SK-N-SH (cell line): ENCODE results near the gene SAMM50. TPM values are rescaled to one million over a fixed set of nuclear protein-coding genes. Genes with fewer than 3 reads are reported as not detected.

Experiments
- CTCF ChIA-PET: fragments of 300-600, 350-600 bp; formaldehyde crosslinking; extraction: SDS; loops from one replicate; lab custom pipeline; 2021; lab: Yijun Ruan, JAX
- POLR2A ChIA-PET: fragments of 350-600 bp; sonication (Branson Sonifier 250); formaldehyde crosslinking; extraction: SDS; loops from one replicate; lab custom pipeline; 2020; ENCODE audit warnings: antibody characterized with exemption, inconsistent platforms; lab: Yijun Ruan, JAX
- DNase-seq: peaks from one replicate; pipeline ENCODE4 v3.0.0; 2012
- H2AFZ ChIP-seq: fragments of 200-600 bp; sonication (generic); 2 replicates; pipeline ENCODE4 v1.8.1; 2016; ENCODE audit warnings: antibody characterized with exemption, mild to moderate bottlenecking, low read depth
- H3F3A ChIP-seq: fragments of 200-600 bp; sonication (generic); replicated peaks from 2 replicates; pipeline ENCODE3; 2016; ENCODE audit warnings: antibody characterized with exemption, mild to moderate bottlenecking; ENCODE audit not compliant: insufficient read depth
- H3K27ac ChIP-seq, 2 experiments: fragments of 200-500 bp in 1 of 2; fragments of 200-600 bp in 1 of 2; sonication (Bioruptor generic) in 1 of 2; sonication (generic), shearing (Covaris generic) in 1 of 2; 2 replicates each; pipeline versions ENCODE4 v1.5.1 to v1.6.1; 2014 to 2016; ENCODE audit warnings: low read depth in 2 of 2, inconsistent platforms in 1 of 2, low read length in 1 of 2, mild to moderate bottlenecking in 1 of 2, mixed read lengths in 1 of 2
- H3K27me3 ChIP-seq: fragments of 200-600 bp; sonication (generic), shearing (Covaris generic); 2 replicates; pipeline ENCODE4 v1.6.1; 2016; ENCODE audit warnings: mixed run types; ENCODE audit not compliant: insufficient read depth
- H3K36me3 ChIP-seq, 2 experiments: fragments of 200-500 bp in 1 of 2; fragments of 200-600 bp in 1 of 2; sonication (Bioruptor generic) in 1 of 2; sonication (generic) in 1 of 2; replicated peaks in 1 of 2; 2 replicates each; pipeline versions ENCODE3 to v1.5.1; 2014 to 2016; ENCODE audit warnings: low read length in 1 of 2, mild to moderate bottlenecking in 1 of 2; ENCODE audit not compliant: insufficient read depth in 2 of 2, control insufficient read depth in 1 of 2
- H3K4me1 ChIP-seq, 2 experiments: fragments of 200-500 bp in 1 of 2; fragments of 200-600 bp in 1 of 2; sonication (Bioruptor generic) in 1 of 2; sonication (generic), shearing (Covaris generic) in 1 of 2; 2 replicates each; pipeline versions ENCODE4 v1.5.1 to v1.6.1; 2014 to 2016; ENCODE audit warnings: low read depth in 1 of 2, low read length in 1 of 2, mixed run types in 1 of 2; ENCODE audit not compliant: insufficient read depth in 2 of 2, control insufficient read depth in 1 of 2
- H3K4me2 ChIP-seq: fragments of 200-600 bp; sonication (generic), shearing (Covaris generic); 2 replicates; pipeline ENCODE4 v1.6.1; 2017; ENCODE audit warnings: mixed run types
- H3K4me3 ChIP-seq, 2 experiments: fragments of 200-500 bp in 1 of 2; fragments of 200-600 bp in 1 of 2; sonication (Bioruptor generic) in 1 of 2; sonication (generic), shearing (Covaris generic) in 1 of 2; 2 replicates each; pipeline versions ENCODE4 v1.5.1 to v1.8.1; 2014 to 2016; ENCODE audit warnings: low read depth in 2 of 2, inconsistent platforms in 1 of 2, low read length in 1 of 2, mild to moderate bottlenecking in 1 of 2, mixed read lengths in 1 of 2, moderate library complexity in 1 of 2
- H3K79me2 ChIP-seq: fragments of 200-600 bp; sonication (generic); 2 replicates; pipeline ENCODE4 v1.8.1; 2017; ENCODE audit warnings: mild to moderate bottlenecking; ENCODE audit not compliant: insufficient read depth
- H3K9ac ChIP-seq: fragments of 200-600 bp; sonication (generic); 2 replicates; pipeline ENCODE4 v1.6.1; 2017; ENCODE audit warnings: mixed run types
- H3K9me2 ChIP-seq: fragments of 200-600 bp; sonication (generic); 2 replicates; pipeline ENCODE4 v1.6.1; 2017; ENCODE audit warnings: mixed run types
- H3K9me3 ChIP-seq: fragments of 200-600 bp; sonication (generic); 2 replicates; pipeline ENCODE4 v1.6.1; 2017; ENCODE audit warnings: mixed run types, mild to moderate bottlenecking, moderate library complexity
- H4K20me1 ChIP-seq: fragments of 200-600 bp; sonication (generic); 2 replicates; pipeline ENCODE4 v1.6.1; 2017; ENCODE audit warnings: mild to moderate bottlenecking, mixed run types; ENCODE audit not compliant: insufficient read depth
- EP300 ChIP-seq, 2 experiments: IDR thresholded peaks; 2 replicates each; pipeline versions ENCODE4 v1.4.0 to v1.6.1; 2012; ENCODE audit warnings: borderline replicate concordance in 1 of 2, low read depth in 1 of 2, low read length in 1 of 2
- EZH2phosphoT487 ChIP-seq: fragments of 200-600 bp; sonication (generic); IDR thresholded peaks from 2 replicates; pipeline ENCODE4 v1.6.1; 2017; ENCODE audit warnings: low read depth, mixed run types, mild to moderate bottlenecking, antibody characterized with exemption, moderate library complexity, borderline replicate concordance
- FOSL2 ChIP-seq: IDR thresholded peaks from 2 replicates; pipeline ENCODE4 v1.4.0; 2012; ENCODE audit warnings: low read depth, mild to moderate bottlenecking, moderate library complexity, borderline replicate concordance
- FOXM1 ChIP-seq: IDR thresholded peaks from 2 replicates; pipeline ENCODE4 v1.4.0; 2012; ENCODE audit warnings: low read depth, mild to moderate bottlenecking
- GATA2 ChIP-seq: sonication (generic); formaldehyde crosslinking; IDR thresholded peaks from 2 replicates; pipeline ENCODE4 v1.5.0; 2020; ENCODE audit warnings: mild to moderate bottlenecking, missing genetic modification reagents
- NFIC ChIP-seq: IDR thresholded peaks from 2 replicates; pipeline ENCODE4 v1.4.0; 2012; ENCODE audit warnings: borderline replicate concordance
- NRF1 ChIP-seq: IDR thresholded peaks from 2 replicates; pipeline ENCODE4 v1.6.1; 2012; ENCODE audit warnings: low read depth, mild to moderate bottlenecking, low read length
- POLR2AphosphoS5 ChIP-seq: IDR thresholded peaks from 2 replicates; pipeline ENCODE4 v1.6.1; 2012; ENCODE audit warnings: low read depth, low read length
- RAD21 ChIP-seq: IDR thresholded peaks from 2 replicates; pipeline ENCODE4 v1.6.1; 2012; ENCODE audit warnings: mild to moderate bottlenecking, low read length
- RCOR1 ChIP-seq: fragments of 150-350 bp; IDR thresholded peaks from 2 replicates; pipeline ENCODE4 v1.6.1; 2017; ENCODE audit warnings: antibody characterized with exemption, low read length
- RFX5 ChIP-seq: IDR thresholded peaks from 2 replicates; pipeline ENCODE4 v1.6.1; 2012; ENCODE audit warnings: mild to moderate bottlenecking, improper control_type of control experiment, low read length
- YY1 ChIP-seq: IDR thresholded peaks from 2 replicates; pipeline ENCODE4 v1.4.0; 2012; ENCODE audit warnings: low read depth, mild to moderate bottlenecking
- WGBS: methylation state at CpG from one replicate; pipeline ENCODE4 v1.1.6; 2017; ENCODE audit warnings: low lambda C conversion rate; 5-methylcytosine and 5-hydroxymethylcytosine counted together
- polyA plus RNA-seq, 3 experiments: library from polyadenylated mRNA; depleted of rRNA; stranded (reverse); fragments of >200 nt; gene quantifications; 2 replicates each; pipeline ENCODE4 v1.2.3, GENCODE V29; 2012
- TF ChIP-seq, protein P1 (sequence below): IDR thresholded peaks from 2 replicates; pipeline ENCODE4 v1.4.0; 2012; ENCODE audit warnings: low read depth
- TF ChIP-seq, protein P2 (sequence below): fragments of 200-600 bp; sonication (generic); IDR thresholded peaks from 2 replicates; pipeline ENCODE4 v1.6.1; 2017; ENCODE audit warnings: antibody characterized with exemption, mild to moderate bottlenecking, moderate library complexity
- TF ChIP-seq, protein P3 (sequence below): IDR thresholded peaks from 2 replicates; pipeline ENCODE4 v1.4.0; 2012; ENCODE audit warnings: low read depth, borderline replicate concordance
- TF ChIP-seq, protein P4 (sequence below): fragments of 150-350 bp; IDR thresholded peaks from 2 replicates; pipeline ENCODE4 v1.6.1; 2016; ENCODE audit warnings: mild to moderate bottlenecking, low read depth, low read length
- TF ChIP-seq, protein P5 (sequence below): IDR thresholded peaks from 2 replicates; pipeline ENCODE4 v1.6.1; 2012; ENCODE audit warnings: mild to moderate bottlenecking, low read depth, low read length, moderate library complexity
- TF ChIP-seq, protein P6 (sequence below): IDR thresholded peaks from 2 replicates; pipeline ENCODE4; 2012

Gene SAMM50
- polyA plus RNA-seq, 1 of the 3 experiments (the other 2 are of a cell fraction) = 49.6 TPM

DNA sequence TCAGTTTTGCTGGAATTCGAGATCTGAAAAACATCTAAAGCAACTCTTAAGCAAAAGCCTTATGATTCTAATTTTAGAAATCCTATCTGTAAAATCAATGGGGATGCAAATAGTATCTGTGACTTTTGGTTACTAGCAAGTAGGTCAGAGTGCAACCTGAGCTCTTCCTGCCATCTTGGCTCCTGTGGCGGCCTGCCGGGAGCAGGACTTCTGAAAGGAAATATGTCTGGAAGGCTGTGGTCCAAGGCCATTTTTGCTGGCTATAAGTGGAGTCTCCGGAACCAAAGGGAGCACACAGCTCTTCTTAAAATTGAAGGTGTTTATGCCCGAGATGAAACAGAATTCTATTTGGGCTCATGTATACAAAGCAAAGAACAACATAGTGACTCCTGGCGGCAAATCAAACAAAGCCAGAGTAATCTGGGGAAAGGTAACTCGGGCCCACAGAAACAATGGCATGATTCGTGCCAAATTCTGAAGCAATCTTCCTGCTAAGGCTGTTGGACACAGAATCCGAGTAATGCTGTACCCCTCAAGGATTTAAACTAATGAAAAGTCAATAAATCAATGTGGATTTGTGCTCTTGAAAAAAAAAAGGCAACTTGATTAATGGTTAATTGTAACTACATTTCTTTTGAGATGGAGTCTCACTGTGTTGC, 1.7 kb downstream of the SAMM50 start:
- peaks cover 61% of the 10 kb centered on the region for H3K79me2 ChIP-seq
- no peaks in the 10 kb centered on the region for H3K9me2 ChIP-seq
- peaks cover 15% of the 10 kb centered on the region; the same call in 1 of the 2 replicates for H4K20me1 ChIP-seq
- peak overlapping the region; percentile 96 for H3K4me2 ChIP-seq
- peaks cover 19% of the 10 kb centered on the region for H3F3A ChIP-seq
- H3K4me1 ChIP-seq = peaks cover 8 to 17% of the 10 kb centered on the region in 2 experiments; a peak in 3 of 4 replicates
- H3K36me3 ChIP-seq = peaks cover 0 to 6% of the 10 kb centered on the region in 2 experiments
- ChIA-PET CTCF (interaction anchor here (0.7 to 1.4 kb wide), 2 partner anchors 36 to 125 kb away, joined by 3 read pairs; no protein-coding TSS in a partner anchor), POLR2A (no interaction called here)
- no peaks in the 10 kb centered on the region for H3K27me3 ChIP-seq
- TF ChIP-seq, protein P1, sequence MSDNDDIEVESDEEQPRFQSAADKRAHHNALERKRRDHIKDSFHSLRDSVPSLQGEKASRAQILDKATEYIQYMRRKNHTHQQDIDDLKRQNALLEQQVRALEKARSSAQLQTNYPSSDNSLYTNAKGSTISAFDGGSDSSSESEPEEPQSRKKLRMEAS = no peak
- no peak for TF ChIP-seq RCOR1
- no peak for TF ChIP-seq RAD21
- no peak for TF ChIP-seq NRF1
- TF ChIP-seq, protein P2, sequence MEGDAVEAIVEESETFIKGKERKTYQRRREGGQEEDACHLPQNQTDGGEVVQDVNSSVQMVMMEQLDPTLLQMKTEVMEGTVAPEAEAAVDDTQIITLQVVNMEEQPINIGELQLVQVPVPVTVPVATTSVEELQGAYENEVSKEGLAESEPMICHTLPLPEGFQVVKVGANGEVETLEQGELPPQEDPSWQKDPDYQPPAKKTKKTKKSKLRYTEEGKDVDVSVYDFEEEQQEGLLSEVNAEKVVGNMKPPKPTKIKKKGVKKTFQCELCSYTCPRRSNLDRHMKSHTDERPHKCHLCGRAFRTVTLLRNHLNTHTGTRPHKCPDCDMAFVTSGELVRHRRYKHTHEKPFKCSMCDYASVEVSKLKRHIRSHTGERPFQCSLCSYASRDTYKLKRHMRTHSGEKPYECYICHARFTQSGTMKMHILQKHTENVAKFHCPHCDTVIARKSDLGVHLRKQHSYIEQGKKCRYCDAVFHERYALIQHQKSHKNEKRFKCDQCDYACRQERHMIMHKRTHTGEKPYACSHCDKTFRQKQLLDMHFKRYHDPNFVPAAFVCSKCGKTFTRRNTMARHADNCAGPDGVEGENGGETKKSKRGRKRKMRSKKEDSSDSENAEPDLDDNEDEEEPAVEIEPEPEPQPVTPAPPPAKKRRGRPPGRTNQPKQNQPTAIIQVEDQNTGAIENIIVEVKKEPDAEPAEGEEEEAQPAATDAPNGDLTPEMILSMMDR = no peak
- TF ChIP-seq RFX5 = no peak
- TF ChIP-seq, protein P3, sequence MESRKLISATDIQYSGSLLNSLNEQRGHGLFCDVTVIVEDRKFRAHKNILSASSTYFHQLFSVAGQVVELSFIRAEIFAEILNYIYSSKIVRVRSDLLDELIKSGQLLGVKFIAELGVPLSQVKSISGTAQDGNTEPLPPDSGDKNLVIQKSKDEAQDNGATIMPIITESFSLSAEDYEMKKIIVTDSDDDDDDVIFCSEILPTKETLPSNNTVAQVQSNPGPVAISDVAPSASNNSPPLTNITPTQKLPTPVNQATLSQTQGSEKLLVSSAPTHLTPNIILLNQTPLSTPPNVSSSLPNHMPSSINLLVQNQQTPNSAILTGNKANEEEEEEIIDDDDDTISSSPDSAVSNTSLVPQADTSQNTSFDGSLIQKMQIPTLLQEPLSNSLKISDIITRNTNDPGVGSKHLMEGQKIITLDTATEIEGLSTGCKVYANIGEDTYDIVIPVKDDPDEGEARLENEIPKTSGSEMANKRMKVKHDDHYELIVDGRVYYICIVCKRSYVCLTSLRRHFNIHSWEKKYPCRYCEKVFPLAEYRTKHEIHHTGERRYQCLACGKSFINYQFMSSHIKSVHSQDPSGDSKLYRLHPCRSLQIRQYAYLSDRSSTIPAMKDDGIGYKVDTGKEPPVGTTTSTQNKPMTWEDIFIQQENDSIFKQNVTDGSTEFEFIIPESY = no peak
- no peak for TF ChIP-seq GATA2 (CRISPR knock-in tag)
- TF ChIP-seq, protein P4, sequence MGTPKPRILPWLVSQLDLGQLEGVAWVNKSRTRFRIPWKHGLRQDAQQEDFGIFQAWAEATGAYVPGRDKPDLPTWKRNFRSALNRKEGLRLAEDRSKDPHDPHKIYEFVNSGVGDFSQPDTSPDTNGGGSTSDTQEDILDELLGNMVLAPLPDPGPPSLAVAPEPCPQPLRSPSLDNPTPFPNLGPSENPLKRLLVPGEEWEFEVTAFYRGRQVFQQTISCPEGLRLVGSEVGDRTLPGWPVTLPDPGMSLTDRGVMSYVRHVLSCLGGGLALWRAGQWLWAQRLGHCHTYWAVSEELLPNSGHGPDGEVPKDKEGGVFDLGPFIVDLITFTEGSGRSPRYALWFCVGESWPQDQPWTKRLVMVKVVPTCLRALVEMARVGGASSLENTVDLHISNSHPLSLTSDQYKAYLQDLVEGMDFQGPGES = no peak
- TF ChIP-seq POLR2AphosphoS5 = no peak
- no peak for TF ChIP-seq EZH2phosphoT487
- TF ChIP-seq, protein P5, sequence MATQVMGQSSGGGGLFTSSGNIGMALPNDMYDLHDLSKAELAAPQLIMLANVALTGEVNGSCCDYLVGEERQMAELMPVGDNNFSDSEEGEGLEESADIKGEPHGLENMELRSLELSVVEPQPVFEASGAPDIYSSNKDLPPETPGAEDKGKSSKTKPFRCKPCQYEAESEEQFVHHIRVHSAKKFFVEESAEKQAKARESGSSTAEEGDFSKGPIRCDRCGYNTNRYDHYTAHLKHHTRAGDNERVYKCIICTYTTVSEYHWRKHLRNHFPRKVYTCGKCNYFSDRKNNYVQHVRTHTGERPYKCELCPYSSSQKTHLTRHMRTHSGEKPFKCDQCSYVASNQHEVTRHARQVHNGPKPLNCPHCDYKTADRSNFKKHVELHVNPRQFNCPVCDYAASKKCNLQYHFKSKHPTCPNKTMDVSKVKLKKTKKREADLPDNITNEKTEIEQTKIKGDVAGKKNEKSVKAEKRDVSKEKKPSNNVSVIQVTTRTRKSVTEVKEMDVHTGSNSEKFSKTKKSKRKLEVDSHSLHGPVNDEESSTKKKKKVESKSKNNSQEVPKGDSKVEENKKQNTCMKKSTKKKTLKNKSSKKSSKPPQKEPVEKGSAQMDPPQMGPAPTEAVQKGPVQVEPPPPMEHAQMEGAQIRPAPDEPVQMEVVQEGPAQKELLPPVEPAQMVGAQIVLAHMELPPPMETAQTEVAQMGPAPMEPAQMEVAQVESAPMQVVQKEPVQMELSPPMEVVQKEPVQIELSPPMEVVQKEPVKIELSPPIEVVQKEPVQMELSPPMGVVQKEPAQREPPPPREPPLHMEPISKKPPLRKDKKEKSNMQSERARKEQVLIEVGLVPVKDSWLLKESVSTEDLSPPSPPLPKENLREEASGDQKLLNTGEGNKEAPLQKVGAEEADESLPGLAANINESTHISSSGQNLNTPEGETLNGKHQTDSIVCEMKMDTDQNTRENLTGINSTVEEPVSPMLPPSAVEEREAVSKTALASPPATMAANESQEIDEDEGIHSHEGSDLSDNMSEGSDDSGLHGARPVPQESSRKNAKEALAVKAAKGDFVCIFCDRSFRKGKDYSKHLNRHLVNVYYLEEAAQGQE = no peak
- TF ChIP-seq FOXM1 = no peak
- TF ChIP-seq, protein P6, sequence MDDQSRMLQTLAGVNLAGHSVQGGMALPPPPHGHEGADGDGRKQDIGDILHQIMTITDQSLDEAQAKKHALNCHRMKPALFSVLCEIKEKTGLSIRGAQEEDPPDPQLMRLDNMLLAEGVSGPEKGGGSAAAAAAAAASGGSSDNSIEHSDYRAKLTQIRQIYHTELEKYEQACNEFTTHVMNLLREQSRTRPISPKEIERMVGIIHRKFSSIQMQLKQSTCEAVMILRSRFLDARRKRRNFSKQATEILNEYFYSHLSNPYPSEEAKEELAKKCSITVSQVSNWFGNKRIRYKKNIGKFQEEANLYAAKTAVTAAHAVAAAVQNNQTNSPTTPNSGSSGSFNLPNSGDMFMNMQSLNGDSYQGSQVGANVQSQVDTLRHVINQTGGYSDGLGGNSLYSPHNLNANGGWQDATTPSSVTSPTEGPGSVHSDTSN = no peak
- TF ChIP-seq YY1 = no peak
- TF ChIP-seq FOSL2 = no peak
- no peak for TF ChIP-seq EP300 (IDR thresholded peaks at IDR 0.05; ENCODE audit: borderline replicate concordance in 1 of 2, low read depth in 1 of 2, low read length in 1 of 2)
- no peak for TF ChIP-seq NFIC
- H3K27ac ChIP-seq = no peak overlapping the region
- H3K4me3 ChIP-seq = peak overlapping the region; percentile 86 to 89; a peak in 3 of 4 replicates
- WGBS = 83% methylated on average over 9 of the region's 9 CpGs
- no peaks in the 10 kb centered on the region for H3K9me3 ChIP-seq
- no peak for DNase-seq
- H2AFZ ChIP-seq = no peak overlapping the region
- no peak overlapping the region; the same call in 1 of the 2 replicates for H3K9ac ChIP-seq
